Kasumi-1 (cell line): Measurements from ENCODE around the gene KIRREL3.

Experiments
- DNase-seq, 2 experiments: peaks; one replicate each; lab custom pipeline; 2025; lab: John Stamatoyannopoulos, UW

The KIRREL3 gene

GRCh38 chr11:126997196-126997595 lies 3.4 kb downstream of the KIRREL3 start:
- no peak for DNase-seq

- DNase-seq = no peak
Measured at GRCh38 chr11:126996036-126996804, 4.3 kb downstream of the KIRREL3 start.

GRCh38 chr11:126993599-126993998 lies 7.0 kb downstream of the KIRREL3 start:
- DNase-seq = no peak

DNA sequence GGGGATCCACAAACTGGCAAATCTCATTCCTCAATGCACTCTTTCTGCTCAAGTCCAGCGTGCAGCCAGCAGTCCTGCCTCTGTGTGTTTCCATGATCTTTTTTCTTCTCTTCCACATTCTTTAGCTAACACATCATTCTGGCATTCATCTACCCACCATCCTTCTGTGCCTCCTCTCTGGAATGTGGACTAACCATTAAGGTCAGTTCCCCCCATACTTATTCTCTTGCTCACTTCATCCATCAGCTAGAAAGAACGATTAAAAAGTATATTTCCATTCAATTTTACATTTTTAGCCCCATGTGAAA lies 7.8 kb downstream of the KIRREL3 start:
- DNase-seq = no peak

DNA sequence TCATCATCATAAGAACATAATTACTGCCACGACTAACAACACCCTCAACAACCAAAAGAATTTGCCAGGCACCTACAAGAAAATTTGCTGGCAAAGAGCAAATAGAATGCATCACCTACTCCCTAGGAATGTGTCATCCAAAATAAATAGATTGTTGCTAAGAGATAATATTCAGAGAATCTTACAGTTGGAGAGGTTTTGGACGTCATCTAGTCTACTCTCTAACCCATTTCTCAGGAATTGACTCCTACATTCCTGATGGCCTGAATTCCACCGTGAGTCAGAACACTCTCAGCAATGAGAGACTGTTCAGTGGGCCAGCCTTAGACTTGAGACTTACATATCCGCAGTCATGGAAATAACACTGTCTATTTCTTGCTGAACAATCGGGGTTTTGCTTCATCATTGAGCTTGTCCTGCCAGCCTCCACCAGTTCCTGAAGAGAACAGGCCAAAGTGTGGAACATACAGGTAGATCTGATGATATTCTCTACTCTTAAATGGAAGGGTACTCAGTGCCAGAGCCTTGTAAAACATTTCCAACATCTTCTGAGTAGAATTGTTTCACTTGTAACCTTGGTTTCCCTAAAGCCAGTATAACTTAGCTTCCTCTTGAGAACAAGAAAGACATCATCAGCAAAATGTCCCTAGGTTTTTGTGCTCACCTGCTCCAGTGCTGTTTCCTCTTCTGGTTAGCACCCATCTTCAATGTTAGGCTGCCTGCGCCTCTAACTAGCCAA lies 8.3 kb downstream of the KIRREL3 start:
- no peak for DNase-seq

GRCh38 chr11:126991596-126991995 lies 9.0 kb downstream of the KIRREL3 start:
- no peak for DNase-seq

DNA sequence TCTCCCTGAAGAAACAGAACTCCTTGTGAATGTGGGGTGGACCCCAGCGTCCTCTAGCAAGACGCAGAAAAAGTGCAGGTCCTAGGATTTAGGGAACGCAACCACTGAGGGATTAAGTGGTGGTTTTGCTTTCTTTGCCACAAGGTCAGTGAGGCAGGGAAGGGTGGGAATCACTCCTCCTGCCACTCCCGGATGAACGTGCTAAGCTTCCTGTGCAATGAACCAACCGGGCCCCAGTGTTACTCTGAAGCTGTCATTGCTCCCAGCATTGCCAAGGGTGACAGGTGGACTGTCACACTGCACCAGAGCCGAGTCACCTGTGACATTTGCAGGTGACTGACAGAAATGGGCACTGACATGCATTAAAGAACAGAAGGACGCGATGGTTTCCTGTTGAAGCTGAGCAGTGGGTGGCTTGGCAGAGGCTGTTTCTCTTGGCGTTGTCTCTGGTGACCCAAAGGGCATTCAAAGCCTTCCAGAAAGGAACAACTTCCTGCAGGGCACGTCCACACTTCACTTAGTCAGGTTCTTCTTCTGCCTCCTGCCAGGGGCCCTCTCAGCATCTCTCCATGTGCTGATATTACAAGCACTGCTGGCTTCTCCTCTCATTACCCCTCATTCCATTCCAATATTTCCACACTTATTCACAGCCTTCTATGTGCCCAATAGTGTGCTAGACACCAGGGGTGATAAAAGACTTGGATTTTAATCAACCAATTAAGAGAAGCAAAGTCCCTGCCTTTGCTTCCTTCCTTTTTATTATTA lies 9.7 kb downstream of the KIRREL3 start:
- DNase-seq = no peak

GRCh38 chr11:126989942-126990715 lies 10.4 kb downstream of the KIRREL3 start:
- DNase-seq = peak; percentile 29 to 45

DNA sequence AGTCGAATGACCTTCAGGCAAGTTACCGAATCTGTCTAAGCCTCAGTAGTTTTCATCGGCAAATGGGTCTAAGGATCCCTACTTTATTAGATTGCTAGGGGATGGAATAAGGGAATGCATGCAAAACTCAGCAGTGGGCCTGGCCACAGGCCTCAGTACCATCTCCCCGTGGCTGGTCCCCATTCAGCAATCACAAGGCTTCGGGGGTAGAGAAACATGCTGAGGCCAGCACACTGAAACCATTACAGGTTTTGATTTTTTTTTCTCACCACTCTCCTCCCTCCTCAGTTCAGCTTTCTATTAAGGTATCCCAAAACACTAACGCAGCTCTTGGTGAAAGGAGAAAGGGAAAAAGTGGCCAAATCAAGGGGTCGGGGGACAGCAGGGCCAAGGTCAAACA lies 11.9 kb downstream of the KIRREL3 start:
- no peak for DNase-seq

DNA sequence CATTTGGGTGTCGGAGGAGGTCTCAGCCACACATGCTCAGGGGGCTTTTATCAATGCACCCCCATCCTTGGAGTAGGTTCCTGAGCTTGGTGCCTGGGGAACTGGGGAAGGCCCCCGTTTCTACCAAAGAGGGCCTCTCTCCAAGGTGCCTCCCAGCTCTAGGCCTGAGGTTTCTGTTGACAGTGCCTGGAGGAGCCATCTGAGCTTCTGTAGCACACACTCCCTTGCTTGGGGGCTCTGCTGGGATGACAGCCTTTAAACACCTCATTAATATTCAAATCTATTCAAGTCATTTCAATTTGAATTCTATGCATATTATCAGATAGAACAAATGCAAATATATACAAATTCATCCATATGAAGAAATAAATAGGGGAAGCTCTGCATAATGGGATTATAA lies 18.9 kb downstream of the KIRREL3 start:
- no peak for DNase-seq

- no peak for DNase-seq
Measured at GRCh38 chr11:126978911-126979310, 21.7 kb downstream of the KIRREL3 start.

GRCh38 chr11:126978165-126978564 lies 22.4 kb downstream of the KIRREL3 start:
- no peak for DNase-seq

DNA sequence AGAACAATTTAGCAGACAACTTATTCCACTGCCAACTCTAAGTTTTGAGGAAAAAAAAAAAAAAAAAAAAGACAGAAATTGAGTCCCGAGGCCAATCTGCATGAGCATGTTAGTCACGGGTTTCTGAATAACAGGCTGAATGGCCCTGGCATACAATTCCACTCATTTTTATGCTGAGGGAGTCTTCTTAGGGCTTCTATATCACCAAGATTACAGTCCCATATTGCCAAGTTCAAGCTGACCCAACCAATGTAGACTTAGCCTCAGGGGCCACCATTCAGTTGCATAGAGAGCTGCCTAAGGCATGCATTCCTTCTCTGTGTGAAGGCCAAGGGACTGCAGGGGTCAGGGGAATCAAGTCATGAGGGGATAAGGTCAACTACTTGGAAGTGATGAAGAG lies 27.5 kb downstream of the KIRREL3 start:
- no peak for DNase-seq

- no peak for DNase-seq
Measured at GRCh38 chr11:126971305-126971704, 29.3 kb downstream of the KIRREL3 start.

DNA sequence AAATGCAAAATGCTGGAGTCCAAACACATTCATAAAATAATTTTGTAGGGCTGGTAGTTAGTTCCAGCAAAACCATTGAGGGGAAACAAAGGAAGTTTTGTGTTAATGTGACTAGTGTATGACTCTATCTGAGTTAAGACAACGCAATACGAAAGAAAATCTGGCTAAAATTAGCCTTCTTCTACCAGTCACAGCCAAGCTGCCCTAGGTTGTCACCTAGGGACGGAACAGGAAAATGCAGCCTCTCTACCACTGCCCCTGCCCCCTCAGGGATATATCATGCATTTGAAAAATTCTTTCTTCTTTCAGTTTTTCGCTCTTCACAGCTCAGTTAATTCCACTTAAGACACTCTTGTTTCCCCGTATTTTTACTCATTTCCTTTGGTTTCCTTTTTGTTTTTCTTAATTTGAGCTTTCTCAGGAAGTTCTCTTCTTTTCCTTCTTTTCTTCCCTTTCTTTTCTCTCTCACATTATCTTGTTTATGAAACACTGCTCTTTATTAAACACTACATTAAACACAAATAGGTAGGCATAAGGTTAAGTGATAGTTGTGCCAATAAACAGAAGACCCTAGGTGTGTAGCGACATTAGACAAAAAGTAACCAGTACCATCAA lies 30.6 kb downstream of the KIRREL3 start:
- DNase-seq = peak in 1 of 2 experiments; percentile 11

- DNase-seq = no peak
Measured at GRCh38 chr11:126968915-126969314, 31.7 kb downstream of the KIRREL3 start.

- no peak for DNase-seq
Measured at GRCh38 chr11:126965331-126965730, 35.2 kb downstream of the KIRREL3 start.

- DNase-seq = no peak
Measured at GRCh38 chr11:126963603-126964363, 36.8 kb downstream of the KIRREL3 start.

- DNase-seq = no peak
Measured at GRCh38 chr11:126963115-126963514, 37.5 kb downstream of the KIRREL3 start.

- no peak for DNase-seq
Measured at GRCh38 chr11:126959700-126960099, 40.9 kb downstream of the KIRREL3 start.

DNA sequence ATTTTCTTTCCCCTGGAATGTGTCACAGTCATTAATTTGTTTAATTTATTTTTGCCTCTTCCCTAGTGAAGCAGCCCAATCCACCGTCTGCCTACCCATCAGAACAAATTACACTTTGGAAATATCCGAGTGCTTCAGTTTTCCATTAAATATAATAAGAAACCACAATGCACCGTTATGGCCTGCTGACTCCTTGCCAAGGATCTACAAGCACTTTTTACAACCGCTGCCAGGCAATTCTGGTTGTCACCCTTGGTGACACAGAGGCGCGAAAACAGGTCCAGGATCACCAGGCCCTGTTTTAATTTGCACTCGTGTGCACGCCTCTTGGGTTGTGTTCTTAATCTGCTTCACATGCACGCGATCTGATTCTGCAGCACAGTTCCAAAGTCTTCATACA lies 43.9 kb downstream of the KIRREL3 start:
- no peak for DNase-seq
